HEK293 (cell line): ENCODE data around the gene RHBG.

Experiments
- CTCF ChIA-PET: fragments of 350-600 bp; formaldehyde crosslinking; extraction: SDS; loops from one replicate; lab custom pipeline; 2021; ENCODE audit warnings: antibody characterized with exemption; lab: Yijun Ruan, JAX
- POLR2A ChIA-PET: fragments of 300-600 bp; formaldehyde crosslinking; extraction: SDS; loops from one replicate; lab custom pipeline; 2020; ENCODE audit warnings: antibody characterized with exemption, inconsistent platforms; lab: Yijun Ruan, JAX
- H3K27ac ChIP-seq: fragments of 200-500 bp; sonication (Bioruptor generic); 2 replicates; pipeline ENCODE4 v1.5.1; 2014; ENCODE audit warnings: low read depth, low read length, control low read depth, inconsistent platforms; ENCODE audit errors: extremely low read depth
- H3K36me3 ChIP-seq, 2 experiments: fragments of 200-500 bp in 1 of 2; sonication (Bioruptor generic) in 1 of 2; 1 replicate in 1 of 2; 2 replicates in 1 of 2; pipeline ENCODE4 v1.5.1; 2014 to 2017; ENCODE audit warnings: inconsistent platforms in 2 of 2, low read length in 2 of 2; ENCODE audit not compliant: control insufficient read depth in 2 of 2, insufficient read depth in 1 of 2
- H3K4me1 ChIP-seq: fragments of 200-500 bp; sonication (Bioruptor generic); 2 replicates; pipeline ENCODE4 v1.5.1; 2014; ENCODE audit warnings: mild to moderate bottlenecking, low read length, inconsistent platforms; ENCODE audit not compliant: control insufficient read depth, insufficient read depth
- H3K4me3 ChIP-seq: 2 replicates; pipeline ENCODE4 v1.5.1; 2011; ENCODE audit warnings: low read depth, mild to moderate bottlenecking, control low read depth, low read length, moderate library complexity
- H3K9me3 ChIP-seq: fragments of 200-500 bp; sonication (Bioruptor generic); 2 replicates; pipeline ENCODE4 v1.5.1; 2014; ENCODE audit warnings: low read depth, low read length, inconsistent platforms; ENCODE audit not compliant: control insufficient read depth, insufficient read depth
- BCL11B ChIP-seq: fragments of 450-650 bp; formaldehyde crosslinking; IDR thresholded peaks from 2 replicates; pipeline ENCODE4 v1.5.1; 2016; ENCODE audit warnings: low read depth, missing biosample characterization, missing genetic modification characterization
- HIC1 ChIP-seq: fragments of 450-650 bp; formaldehyde crosslinking; IDR thresholded peaks from 2 replicates; pipeline ENCODE4 v1.5.1; 2016; ENCODE audit warnings: missing biosample characterization, missing genetic modification characterization
- HOXD13 ChIP-seq: sonication (generic); formaldehyde crosslinking; IDR thresholded peaks from 2 replicates; pipeline ENCODE4 v1.8.0; 2022; ENCODE audit warnings: missing genetic modification reagents, borderline replicate concordance
- KLF8 ChIP-seq: fragments of 450-650 bp; formaldehyde crosslinking; IDR thresholded peaks from 2 replicates; pipeline ENCODE4 v1.5.1; 2016; ENCODE audit warnings: missing biosample characterization, missing genetic modification characterization
- ZBTB1 ChIP-seq: fragments of 450-650 bp; formaldehyde crosslinking; IDR thresholded peaks from 2 replicates; pipeline ENCODE4 v1.5.1; 2016; ENCODE audit warnings: missing biosample characterization, missing genetic modification characterization
- ZBTB17 ChIP-seq: fragments of 450-650 bp; formaldehyde crosslinking; IDR thresholded peaks from 2 replicates; pipeline ENCODE4 v1.5.1; 2016; ENCODE audit warnings: missing biosample characterization, missing genetic modification characterization
- ZBTB20 ChIP-seq: fragments of 450-650 bp; formaldehyde crosslinking; IDR thresholded peaks from 2 replicates; pipeline ENCODE4 v1.5.1; 2016; ENCODE audit warnings: missing biosample characterization, missing genetic modification characterization
- ZFHX2 ChIP-seq: fragments of 450-650 bp; formaldehyde crosslinking; conservative IDR thresholded peaks from 2 replicates; pipeline ENCODE4 v1.5.1; 2016; ENCODE audit warnings: missing biosample characterization, missing genetic modification characterization
- ZNF146 ChIP-seq: fragments of 450-650 bp; formaldehyde crosslinking; IDR thresholded peaks from 2 replicates; pipeline ENCODE4 v1.5.1; 2016; ENCODE audit warnings: missing biosample characterization, missing genetic modification characterization
- ZNF335 ChIP-seq: fragments of 450-650 bp; formaldehyde crosslinking; conservative IDR thresholded peaks from 2 replicates; pipeline ENCODE4 v1.5.1; 2016; ENCODE audit warnings: missing biosample characterization, missing genetic modification characterization
- ZNF501 ChIP-seq: fragments of 450-650 bp; formaldehyde crosslinking; IDR thresholded peaks from 2 replicates; pipeline ENCODE4 v1.5.1; 2016; ENCODE audit warnings: missing biosample characterization, missing genetic modification characterization
- ZNF513 ChIP-seq: fragments of 450-650 bp; IDR thresholded peaks from 2 replicates; pipeline ENCODE4 v1.5.1; 2018; ENCODE audit warnings: missing biosample characterization, missing genetic modification characterization
- ZNF670 ChIP-seq: fragments of 450-650 bp; formaldehyde crosslinking; IDR thresholded peaks from 2 replicates; pipeline ENCODE4 v1.5.1; 2016; ENCODE audit warnings: missing biosample characterization, missing genetic modification characterization, low read depth
- ZNF677 ChIP-seq: fragments of 450-650 bp; IDR thresholded peaks from 2 replicates; pipeline ENCODE4 v1.5.0; 2018; ENCODE audit warnings: missing biosample characterization, mild to moderate bottlenecking, missing genetic modification characterization, moderate library complexity
- ZNF776 ChIP-seq: fragments of 450-650 bp; formaldehyde crosslinking; IDR thresholded peaks from 2 replicates; pipeline ENCODE4 v1.5.0; 2017; ENCODE audit warnings: missing biosample characterization, missing genetic modification characterization, borderline replicate concordance
- ZSCAN4 ChIP-seq: fragments of 450-650 bp; formaldehyde crosslinking; IDR thresholded peaks from 2 replicates; pipeline ENCODE4 v1.5.1; 2017; ENCODE audit warnings: missing biosample characterization, missing genetic modification characterization

RHBG gene

GRCh38 chr1:156418416-156419070, 49.5 kb downstream of the RHBG start:
- Histone ChIP-seq H3K36me3 (no peaks in the 10 kb centered on the region), H3K9me3 (no peaks in the 10 kb centered on the region), H3K4me3 (no peak overlapping the region), H3K27ac (no peak overlapping the region), H3K4me1 (peaks cover 2% of the 10 kb centered on the region; the same call in 1 of the 2 replicates)
- ChIA-PET CTCF (interaction anchor here (0.6 to 3.2 kb wide), 5 partner anchors 27 to 209 kb away, joined by 3 to 23 read pairs (median 7); no protein-coding TSS in a partner anchor), POLR2A (interaction anchor here (0.6 kb wide), 1 partner anchor 242 kb away, joined by 4 read pairs; no protein-coding TSS in a partner anchor)
- TF ChIP-seq ZBTB20 (tag by site-specific recombination), result peak; percentile 21; the same call in 1 of the 2 replicates
- TF ChIP-seq ZBTB17 (tag by site-specific recombination), result no peak
- no peak for TF ChIP-seq ZNF513 (tag by site-specific recombination)
- no peak for TF ChIP-seq HOXD13

GRCh38 chr1:156419854-156420204, 50.8 kb downstream of the RHBG start:
- Histone ChIP-seq H3K36me3 (no peaks in the 10 kb centered on the region), H3K9me3 (no peaks in the 10 kb centered on the region), H3K27ac (no peak overlapping the region), H3K4me3 (no peak overlapping the region), H3K4me1 (peaks cover 2% of the 10 kb centered on the region; the same call in 1 of the 2 replicates)
- ChIA-PET POLR2A (no interaction called here), CTCF (interaction anchor here (0.6 to 3.2 kb wide), 7 partner anchors 15 to 70 kb away, joined by 3 to 23 read pairs (median 3); no protein-coding TSS in a partner anchor)
- TF ChIP-seq ZNF146 (tag by site-specific recombination), result no peak
- TF ChIP-seq ZNF501 (tag by site-specific recombination), result no peak
- TF ChIP-seq KLF8 (tag by site-specific recombination), result no peak
- no peak for TF ChIP-seq BCL11B (tag by site-specific recombination)
- no peak for TF ChIP-seq ZNF677 (tag by site-specific recombination)
- TF ChIP-seq ZSCAN4 (tag by site-specific recombination), result no peak
- TF ChIP-seq HIC1 (tag by site-specific recombination), result no peak
- no peak for TF ChIP-seq ZNF776 (tag by site-specific recombination)
- TF ChIP-seq ZNF335 (tag by site-specific recombination), result no peak
- no peak for TF ChIP-seq ZBTB1
- TF ChIP-seq ZNF670 (tag by site-specific recombination), result no peak
- no peak for TF ChIP-seq ZFHX2 (tag by site-specific recombination)
